ENCODE data around the gene ZKSCAN4.

The ZKSCAN4 gene

GRCh38 chr6:28211840-28212509 lies 40.1 kb downstream of the ZKSCAN4 start:
- peak overlapping the region; percentile 56 for H3K4me3 ChIP-seq (ENCODE audit: low read depth, low read length)
- no peak for DNase-seq (ENCODE audit: low read depth, low spot score)
- in situ Hi-C loops (cut with HindIII; ENCODE audit: low sequenced_read_pairs): no loop called here
- TF ChIP-seq CTCF (IDR thresholded peaks at IDR 0.05; ENCODE audit: low read depth, low read length): no peak

- TF ChIP-seq CTCF (IDR thresholded peaks at IDR 0.05; ENCODE audit: low read depth, low read length): no peak
- in situ Hi-C loops (cut with HindIII; ENCODE audit: low sequenced_read_pairs): no loop called here
- no peak overlapping the region for H3K4me3 ChIP-seq (ENCODE audit: low read depth, low read length)
- DNase-seq (ENCODE audit: low read depth, low spot score): no peak
Measured at GRCh38 chr6:28209753-28210535, 42.1 kb downstream of the ZKSCAN4 start.

- no peak for TF ChIP-seq CTCF (IDR thresholded peaks at IDR 0.05; ENCODE audit: low read depth, low read length)
- peak; percentile 10 for DNase-seq (ENCODE audit: low read depth, low spot score)
- H3K4me3 ChIP-seq (ENCODE audit: low read depth, low read length): peak overlapping the region; percentile 44
- in situ Hi-C loops (cut with HindIII; ENCODE audit: low sequenced_read_pairs): no loop called here
Measured at GRCh38 chr6:28208111-28208659, 43.9 kb downstream of the ZKSCAN4 start.

GRCh38 chr6:28207510-28208110 lies 44.5 kb downstream of the ZKSCAN4 start:
- in situ Hi-C loops (cut with HindIII; ENCODE audit: low sequenced_read_pairs): no loop called here
- peak overlapping the region; percentile 44 for H3K4me3 ChIP-seq (ENCODE audit: low read depth, low read length)
- DNase-seq (ENCODE audit: low read depth, low spot score): peak; percentile 28
- no peak for TF ChIP-seq CTCF (IDR thresholded peaks at IDR 0.05; ENCODE audit: low read depth, low read length)

- H3K4me3 ChIP-seq (ENCODE audit: low read depth, low read length): peak overlapping the region; percentile 44
- TF ChIP-seq CTCF (IDR thresholded peaks at IDR 0.05; ENCODE audit: low read depth, low read length): no peak
- DNase-seq (ENCODE audit: low read depth, low spot score): no peak
- in situ Hi-C loops (cut with HindIII; ENCODE audit: low sequenced_read_pairs): no loop called here
Measured at GRCh38 chr6:28206928-28207509, 45.0 kb downstream of the ZKSCAN4 start.

DNA sequence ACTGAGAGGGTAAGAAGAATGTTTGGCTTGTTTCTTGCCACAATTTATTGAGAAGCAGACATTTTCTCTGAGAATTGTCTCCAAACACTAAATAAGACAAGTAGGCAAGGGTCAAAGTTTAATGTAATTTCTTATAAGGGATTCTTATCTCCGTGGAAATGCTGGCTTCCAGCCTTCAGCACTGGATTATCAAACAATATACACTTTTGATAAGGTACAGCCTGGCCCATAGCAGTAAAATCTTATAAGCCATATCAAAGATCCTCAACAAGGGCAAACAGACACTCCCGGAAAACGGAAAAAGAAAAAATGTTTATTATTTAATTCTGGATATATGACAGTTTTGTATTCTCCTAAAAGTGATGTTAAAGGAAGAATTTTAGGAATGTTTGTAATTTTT lies 45.5 kb downstream of the ZKSCAN4 start:
- TF ChIP-seq CTCF (IDR thresholded peaks at IDR 0.05; ENCODE audit: low read depth, low read length): no peak
- DNase-seq (ENCODE audit: low read depth, low spot score): no peak
- in situ Hi-C loops (cut with HindIII; ENCODE audit: low sequenced_read_pairs): no loop called here
- H3K4me3 ChIP-seq (ENCODE audit: low read depth, low read length): no peak overlapping the region

Measured in astrocyte of the spinal cord (primary cell).